Stomach (tissue), 4 donors: ENCODE measurements around the gene GRXCR1.

ENCODE experiments used
- POLR2A ChIP-seq, 4 donors: fragments of 450-650 bp; IDR thresholded peaks; one replicate each; pipeline ENCODE4 v1.6.1; 2016; ENCODE audit warnings: antibody characterized with exemption in 4 of 4, control low read depth in 2 of 4, mild to moderate bottlenecking in 1 of 4, moderate library complexity in 1 of 4
- POLR2AphosphoS5 ChIP-seq, 3 donors: sonication (generic); formaldehyde crosslinking; IDR thresholded peaks; one replicate each; pipeline ENCODE4 v1.6.1; 2016; ENCODE audit warnings: antibody characterized with exemption in 3 of 3
- TF ChIP-seq, protein P1 (sequence below), 7 experiments: fragments of 450-650 bp in 4 of 7; fragments of 200-600 bp in 3 of 7; sonication (generic) in 3 of 7; IDR thresholded peaks; one replicate each; pipeline ENCODE4 v1.5.1; 2016 to 2019; ENCODE audit warnings: antibody characterized with exemption in 7 of 7, control low read depth in 2 of 7, mild to moderate bottlenecking in 1 of 7

DNA sequence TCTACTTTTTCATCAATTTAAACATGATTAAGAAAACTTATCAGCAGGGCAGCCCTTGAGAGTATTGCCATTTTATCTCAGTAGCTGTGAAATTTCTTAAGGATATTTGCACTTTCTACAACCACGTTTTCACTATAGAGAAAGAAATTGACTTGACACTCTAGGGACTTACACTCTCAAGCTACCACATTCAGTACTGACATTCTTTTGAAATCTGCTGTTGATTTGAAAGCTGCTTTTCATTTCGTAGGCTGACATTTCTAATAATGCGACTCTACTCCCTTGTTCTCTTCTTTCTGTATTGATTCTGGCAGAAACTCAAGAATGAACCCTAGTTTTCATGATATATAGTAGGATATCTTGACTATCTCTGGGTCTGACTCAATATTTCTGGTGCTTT is 13.7 kb upstream of the GRXCR1 start:
- TF ChIP-seq, protein P1, sequence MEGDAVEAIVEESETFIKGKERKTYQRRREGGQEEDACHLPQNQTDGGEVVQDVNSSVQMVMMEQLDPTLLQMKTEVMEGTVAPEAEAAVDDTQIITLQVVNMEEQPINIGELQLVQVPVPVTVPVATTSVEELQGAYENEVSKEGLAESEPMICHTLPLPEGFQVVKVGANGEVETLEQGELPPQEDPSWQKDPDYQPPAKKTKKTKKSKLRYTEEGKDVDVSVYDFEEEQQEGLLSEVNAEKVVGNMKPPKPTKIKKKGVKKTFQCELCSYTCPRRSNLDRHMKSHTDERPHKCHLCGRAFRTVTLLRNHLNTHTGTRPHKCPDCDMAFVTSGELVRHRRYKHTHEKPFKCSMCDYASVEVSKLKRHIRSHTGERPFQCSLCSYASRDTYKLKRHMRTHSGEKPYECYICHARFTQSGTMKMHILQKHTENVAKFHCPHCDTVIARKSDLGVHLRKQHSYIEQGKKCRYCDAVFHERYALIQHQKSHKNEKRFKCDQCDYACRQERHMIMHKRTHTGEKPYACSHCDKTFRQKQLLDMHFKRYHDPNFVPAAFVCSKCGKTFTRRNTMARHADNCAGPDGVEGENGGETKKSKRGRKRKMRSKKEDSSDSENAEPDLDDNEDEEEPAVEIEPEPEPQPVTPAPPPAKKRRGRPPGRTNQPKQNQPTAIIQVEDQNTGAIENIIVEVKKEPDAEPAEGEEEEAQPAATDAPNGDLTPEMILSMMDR (IDR thresholded peaks at IDR 0.05): no peak
- TF ChIP-seq POLR2A (IDR thresholded peaks at IDR 0.05) (no peak), POLR2AphosphoS5 (IDR thresholded peaks at IDR 0.05) (no peak)
